Breast epithelium (tissue), 3 donors: ENCODE data around the gene MARK3.

Experiments used
- CTCF ChIP-seq, 3 donors: fragments of 450-650 bp; IDR thresholded peaks; one replicate each; pipeline ENCODE4 v1.5.1; 2016 to 2017; ENCODE audit warnings: antibody characterized with exemption in 3 of 3, mild to moderate bottlenecking in 3 of 3, moderate library complexity in 3 of 3
- POLR2A ChIP-seq: fragments of 450-650 bp; IDR thresholded peaks from one replicate; pipeline ENCODE4 v1.6.1; 2016; ENCODE audit warnings: antibody characterized with exemption, mild to moderate bottlenecking, moderate library complexity
- POLR2AphosphoS5 ChIP-seq, 3 donors: sonication (generic); formaldehyde crosslinking; IDR thresholded peaks; one replicate each; pipeline ENCODE4 v1.6.1; 2017; ENCODE audit warnings: antibody characterized with exemption in 3 of 3

DNA sequence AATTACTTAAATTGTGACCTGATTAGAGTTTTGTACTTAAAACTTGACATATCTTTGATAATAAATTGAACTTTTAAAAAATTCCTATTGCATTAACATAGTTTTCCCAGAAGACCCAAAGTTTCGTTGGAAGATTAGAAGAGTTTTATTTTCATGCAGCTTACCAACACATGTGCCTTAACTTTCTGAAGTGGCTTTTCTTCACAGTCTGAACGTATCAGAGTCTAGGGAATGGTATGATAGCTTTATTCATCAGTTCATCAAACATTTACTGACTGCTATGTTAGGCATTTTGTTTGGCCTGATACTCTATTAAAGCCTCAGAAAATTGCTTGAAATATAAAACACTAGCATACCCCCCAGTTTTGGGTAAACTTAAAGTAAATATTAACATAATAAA, 65.2 kb downstream of the MARK3 start:
- TF ChIP-seq POLR2A: no peak
- no peak for TF ChIP-seq CTCF (IDR thresholded peaks at IDR 0.05)
- no peak for TF ChIP-seq POLR2AphosphoS5 (IDR thresholded peaks at IDR 0.05)
